IMR-90 (cell line): ENCODE measurements around the gene ASXL1. TPM values are rescaled to one million over a fixed set of nuclear protein-coding genes. Genes with fewer than 3 reads are reported as not detected.

Experiments
- ATAC-seq: fragments of 200-7000 bp; cut with Tn5 transposase; 2 replicates; pipeline ENCODE4 v1.9.1; 2020; ENCODE audit warnings: low read depth, mild to moderate bottlenecking, moderate library complexity
- BruUV-seq: library from RNA; stranded (reverse); fragments of 400-500 nt; replicated peaks from 2 replicates; lab custom pipeline; 2021; lab: Mats Ljungman, UMichigan
- CTCF ChIA-PET: fragments of 300-600 bp; formaldehyde crosslinking; extraction: SDS; loops from one replicate; lab custom pipeline; 2021; ENCODE audit warnings: antibody characterized with exemption; lab: Yijun Ruan, JAX
- POLR2A ChIA-PET: fragments of 300-600 bp; sonication (Branson Sonifier 250); formaldehyde crosslinking; loops from one replicate; lab custom pipeline; 2022; ENCODE audit warnings: antibody characterized with exemption; ENCODE audit not compliant: unreplicated experiment; lab: Charles Lee
- DNase-seq: peaks from one replicate; pipeline ENCODE4 v3.0.0; 2013
- H2AFZ ChIP-seq: replicated peaks from 2 replicates; pipeline ENCODE3; 2013; ENCODE audit warnings: low read length, mild to moderate bottlenecking; ENCODE audit not compliant: poor library complexity
- H2AK5ac ChIP-seq: 2 replicates; pipeline ENCODE4 v1.6.1; 2013; ENCODE audit warnings: low read depth, low read length, inconsistent platforms
- H2AK9ac ChIP-seq: replicated peaks from 2 replicates; pipeline ENCODE3; 2013; ENCODE audit warnings: mild to moderate bottlenecking, low read depth, low read length, moderate library complexity; ENCODE audit not compliant: poor library complexity
- H2BK120ac ChIP-seq: 2 replicates; pipeline ENCODE4 v1.6.1; 2013; ENCODE audit warnings: low read depth, low read length, inconsistent platforms
- H2BK15ac ChIP-seq: 3 replicates; pipeline ENCODE4 v1.6.1; 2013; ENCODE audit warnings: low read depth, low read length, inconsistent platforms
- H2BK20ac ChIP-seq: 2 replicates; pipeline ENCODE4 v1.6.1; 2013; ENCODE audit warnings: low read depth, mild to moderate bottlenecking, inconsistent platforms, low read length, moderate library complexity
- H2BK5ac ChIP-seq: 2 replicates; pipeline ENCODE4 v1.6.1; 2013; ENCODE audit warnings: mild to moderate bottlenecking, low read depth, low read length, inconsistent platforms; ENCODE audit not compliant: poor library complexity, severe bottlenecking
- H3K14ac ChIP-seq: replicated peaks from 2 replicates; pipeline ENCODE4 v1.6.1; 2013; ENCODE audit warnings: low read depth, low read length, inconsistent platforms
- H3K18ac ChIP-seq: 2 replicates; pipeline ENCODE4 v1.6.1; 2013; ENCODE audit warnings: low read depth, low read length, control low read depth
- H3K23ac ChIP-seq: 2 replicates; pipeline ENCODE4 v1.6.1; 2013; ENCODE audit warnings: low read depth, low read length, inconsistent platforms
- H3K27ac ChIP-seq: 2 replicates; pipeline ENCODE4 v1.5.1; 2013; ENCODE audit warnings: mild to moderate bottlenecking, control low read depth, low read length; ENCODE audit not compliant: insufficient read depth
- H3K27me3 ChIP-seq: 2 replicates; pipeline ENCODE4 v1.6.1; 2013; ENCODE audit warnings: low read length; ENCODE audit not compliant: control insufficient read depth, insufficient read depth
- H3K36me3 ChIP-seq: 2 replicates; pipeline ENCODE4 v1.6.1; 2013; ENCODE audit warnings: low read length, mixed read lengths; ENCODE audit not compliant: control insufficient read depth, insufficient read depth
- H3K4ac ChIP-seq: 2 replicates; pipeline ENCODE4 v1.6.1; 2013; ENCODE audit warnings: low read depth, low read length, inconsistent platforms
- H3K4me1 ChIP-seq: 2 replicates; pipeline ENCODE4 v1.6.1; 2013; ENCODE audit warnings: low read length, mixed read lengths; ENCODE audit not compliant: control insufficient read depth, insufficient read depth
- H3K4me2 ChIP-seq: 2 replicates; pipeline ENCODE4 v1.6.1; 2013; ENCODE audit warnings: low read depth, mild to moderate bottlenecking, control low read depth, low read length, moderate library complexity
- H3K4me3 ChIP-seq: 2 replicates; pipeline ENCODE4 v1.5.1; 2013; ENCODE audit warnings: low read depth, mild to moderate bottlenecking, control low read depth, low read length, moderate library complexity; ENCODE audit not compliant: insufficient read depth
- H3K56ac ChIP-seq: 2 replicates; pipeline ENCODE4 v1.6.1; 2013; ENCODE audit warnings: low read length, inconsistent platforms; ENCODE audit not compliant: insufficient read depth; ENCODE audit errors: extremely low read depth
- H3K79me1 ChIP-seq, 2 experiments: 2 replicates each; pipeline ENCODE4 v1.6.1; 2013; ENCODE audit warnings: low read length in 2 of 2, inconsistent platforms in 1 of 2, low read depth in 1 of 2
- H3K9ac ChIP-seq: 2 replicates; pipeline ENCODE4 v1.6.1; 2013; ENCODE audit warnings: low read depth, low read length, control low read depth
- H3K9me1 ChIP-seq: 2 replicates; pipeline ENCODE4 v1.6.1; 2013; ENCODE audit warnings: low read length, inconsistent platforms; ENCODE audit not compliant: insufficient read depth
- H3K9me3 ChIP-seq: 2 replicates; pipeline ENCODE4 v1.6.1; 2013; ENCODE audit warnings: low read length; ENCODE audit not compliant: control insufficient read depth, insufficient read depth
- H4K20me1 ChIP-seq: 2 replicates; pipeline ENCODE4 v1.6.1; 2013; ENCODE audit warnings: low read length, inconsistent platforms; ENCODE audit not compliant: insufficient read depth
- H4K5ac ChIP-seq: 2 replicates; pipeline ENCODE4 v1.6.1; 2013; ENCODE audit warnings: mild to moderate bottlenecking, low read depth, low read length, control low read depth
- H4K8ac ChIP-seq, 2 experiments: 2 replicates each; pipeline ENCODE4 v1.6.1; 2013; ENCODE audit warnings: low read depth in 2 of 2, low read length in 2 of 2, control low read depth in 1 of 2, inconsistent platforms in 1 of 2
- H4K91ac ChIP-seq: 2 replicates; pipeline ENCODE4 v1.6.1; 2013; ENCODE audit warnings: low read depth, low read length, inconsistent platforms; ENCODE audit not compliant: insufficient read depth
- CHD1 ChIP-seq: IDR thresholded peaks from 2 replicates; pipeline ENCODE4 v1.6.1; 2012; ENCODE audit warnings: low read depth, low read length, improper control_type of control experiment
- CTCF ChIP-seq: conservative IDR thresholded peaks from 2 replicates; pipeline ENCODE4 v1.5.1; 2012; ENCODE audit warnings: mild to moderate bottlenecking, low read depth, low read length, improper control_type of control experiment
- MAZ ChIP-seq: IDR thresholded peaks from 2 replicates; pipeline ENCODE4 v1.6.1; 2012; ENCODE audit warnings: low read depth, mild to moderate bottlenecking, low read length, improper control_type of control experiment, moderate library complexity, borderline replicate concordance
- MXI1 ChIP-seq: IDR thresholded peaks from 2 replicates; pipeline ENCODE4 v1.6.1; 2012; ENCODE audit warnings: low read depth, mild to moderate bottlenecking, low read length, moderate library complexity, borderline replicate concordance
- POLR2A ChIP-seq: IDR thresholded peaks from 2 replicates; pipeline ENCODE4 v1.6.1; 2012; ENCODE audit warnings: mild to moderate bottlenecking, low read depth, low read length
- RAD21 ChIP-seq: IDR thresholded peaks from 2 replicates; pipeline ENCODE4 v1.6.1; 2012; ENCODE audit warnings: low read length, improper control_type of control experiment
- RFX5 ChIP-seq: IDR thresholded peaks from 2 replicates; pipeline ENCODE4 v1.8.0; 2012; ENCODE audit warnings: low read depth, mild to moderate bottlenecking, low read length, moderate library complexity
- SMC3 ChIP-seq: fragments of 150-350 bp; IDR thresholded peaks from 2 replicates; pipeline ENCODE4 v1.6.1; 2016; ENCODE audit warnings: low read depth, mild to moderate bottlenecking, antibody characterized with exemption, low read length, moderate library complexity
- WGBS, 2 experiments: methylation state at CpG; one replicate each; pipeline versions ENCODE4 v1.1.5 to v1.1.7; 2013; ENCODE audit warnings: missing lambda C conversion rate in 2 of 2; ENCODE audit not compliant: insufficient read length in 1 of 2; ENCODE audit errors: extremely low coverage in 2 of 2; 5-methylcytosine and 5-hydroxymethylcytosine counted together
- dilution Hi-C: fragments of 300-500 bp; cut with HindIII; formaldehyde crosslinking; loops from one replicate; pipeline ENCODE4 v1.14.3; 2018; ENCODE audit warnings: low sequenced_read_pairs; ENCODE audit not compliant: unreplicated experiment
- in situ Hi-C: fragments of 300-500 bp; cut with MboI; formaldehyde crosslinking; loops from 3 replicates; pipeline ENCODE4 v1.14.3; 2019; ENCODE audit warnings: low sequenced_read_pairs, inconsistent platforms, mixed read lengths
- intact Hi-C: fragments of 100-400 bp; cut with micrococcal nuclease; formaldehyde crosslinking; loops from 2 replicates; pipeline ENCODE4 v1.10.0; 2022
- polyA plus RNA-seq, 3 experiments: library from polyadenylated mRNA; depleted of rRNA; stranded (reverse); fragments of >200 nt; gene quantifications; 2 replicates each; pipeline ENCODE4 v1.2.3, GENCODE V29; 2012; ENCODE audit warnings: low replicate concordance in 1 of 3
- total RNA-seq: library from RNA; depleted of rRNA; stranded (reverse); fragments of >200 nt; gene quantifications from 2 replicates; pipeline ENCODE4 v1.2.3, GENCODE V29; 2012

The ASXL1 gene
- total and polyA plus RNA-seq, 2 of the 4 experiments (the other 2 are of a cell fraction), result 29.9 to 37.1 TPM

- Histone ChIP-seq H2AFZ (no peak overlapping the region), H3K9ac (no peak overlapping the region), H3K14ac (no peak overlapping the region), H3K23ac (no peak overlapping the region), H3K27me3 (no peaks in the 10 kb centered on the region), H2BK120ac (no peak overlapping the region), H3K4ac (no peak overlapping the region), H4K8ac (no peak overlapping the region), H3K9me1 (peaks cover 24% of the 10 kb centered on the region), H4K91ac (no peak overlapping the region), H3K79me1 (peaks cover 51 to 72% of the 10 kb centered on the region in 2 experiments), H3K18ac (no peak overlapping the region), H3K27ac (no peak overlapping the region), H3K4me1 (peaks cover 18% of the 10 kb centered on the region), H2AK9ac (no peak overlapping the region), H2BK20ac (no peak overlapping the region), H3K9me3 (no peaks in the 10 kb centered on the region), H3K4me3 (no peak overlapping the region), H4K5ac (no peak overlapping the region), H2BK15ac (no peak overlapping the region), H2AK5ac (no peak overlapping the region), H4K20me1 (peaks cover 68% of the 10 kb centered on the region), H3K4me2 (no peak overlapping the region), H3K36me3 (peaks cover 8% of the 10 kb centered on the region), H3K56ac (no peak overlapping the region), H2BK5ac (no peak overlapping the region)
- ATAC-seq (no peak), DNase-seq (peak; percentile 40)
- ChIA-PET CTCF (no interaction called here), POLR2A (interaction anchor here (0.6 kb wide), 1 partner anchor 115 kb away, joined by 3 read pairs; no protein-coding TSS in a partner anchor)
- intact Hi-C loops, result no loop called here
- TF ChIP-seq POLR2A, result no peak
- no peak for TF ChIP-seq RFX5
- TF ChIP-seq SMC3, result no peak
- TF ChIP-seq MAZ, result no peak
- no peak for TF ChIP-seq CHD1
- TF ChIP-seq CTCF, result no peak
- TF ChIP-seq MXI1, result no peak
- no peak for TF ChIP-seq RAD21
- no CpG with 5 or more reads among the region's 2 CpGs for WGBS, 2 experiments
- BruUV-seq, result no TSS peak
- in situ Hi-C loops, result no loop called here
- dilution Hi-C loops, result no loop called here
These were observed 29.1 kb downstream of the ASXL1 start for GRCh38 chr20:32387252-32387651.
